HepG2 (cell line): ENCODE data around the gene ZSCAN21. TPM values are rescaled to one million over a fixed set of nuclear protein-coding genes. Genes with fewer than 3 reads are reported as not detected.
A peak's percentile ranks its signal among the peaks of the same experiment; 100 is the strongest.

ENCODE experiments used
- ARID2 ChIP-seq: sonication (generic); formaldehyde crosslinking; IDR thresholded peaks from 2 replicates; pipeline ENCODE4 v1.8.1; 2022; ENCODE audit warnings: mild to moderate bottlenecking, missing genetic modification reagents, borderline replicate concordance
- DBP ChIP-seq: sonication (generic); formaldehyde crosslinking; IDR thresholded peaks from 2 replicates; pipeline ENCODE4 v1.4.0; 2020; ENCODE audit warnings: missing genetic modification reagents; ENCODE audit errors: not compliant biosample characterization
- FOXA3 ChIP-seq: IDR thresholded peaks from 2 replicates; pipeline ENCODE4 v1.6.1; 2016; ENCODE audit warnings: missing genetic modification reagents, missing compliant biosample characterization
- JUN ChIP-seq: sonication (generic); formaldehyde crosslinking; IDR thresholded peaks from 2 replicates; pipeline ENCODE4 v1.4.0; 2020; ENCODE audit warnings: mild to moderate bottlenecking, missing genetic modification reagents
- KDM6A ChIP-seq: IDR thresholded peaks from 2 replicates; pipeline ENCODE4 v1.6.1; 2016; ENCODE audit warnings: low read depth
- MIXL1 ChIP-seq: IDR thresholded peaks from 2 replicates; pipeline ENCODE4 v1.6.1; 2016
- MXD1 ChIP-seq: sonication (generic); formaldehyde crosslinking; IDR thresholded peaks from 2 replicates; pipeline ENCODE4 v1.4.0; 2020; ENCODE audit warnings: mild to moderate bottlenecking, missing genetic modification reagents
- NFKBIZ ChIP-seq: IDR thresholded peaks from 2 replicates; pipeline ENCODE4 v1.6.1; 2018; ENCODE audit warnings: missing genetic modification reagents, missing compliant biosample characterization
- PPARG ChIP-seq: conservative IDR thresholded peaks from 2 replicates; pipeline ENCODE4 v1.6.1; 2016; ENCODE audit warnings: missing biosample characterization, missing genetic modification reagents
- RXRA ChIP-seq: sonication (generic); formaldehyde crosslinking; IDR thresholded peaks from 2 replicates; pipeline ENCODE4 v1.5.1; 2020; ENCODE audit warnings: missing genetic modification reagents
- SYNCRIP ChIP-seq: fragments of 200-400 bp; formaldehyde crosslinking; IDR thresholded peaks from 2 replicates; pipeline ENCODE4 v1.6.1; 2018; ENCODE audit warnings: mild to moderate bottlenecking, low read depth, low read length; ENCODE audit not compliant: insufficient read depth
- ZBTB20 ChIP-seq: sonication (generic); formaldehyde crosslinking; IDR thresholded peaks from 2 replicates; pipeline ENCODE4 v1.8.1; 2023; ENCODE audit warnings: missing genetic modification reagents, low read depth, mild to moderate bottlenecking, borderline replicate concordance
- ZKSCAN8 ChIP-seq: IDR thresholded peaks from 2 replicates; pipeline ENCODE4 v1.6.1; 2016; ENCODE audit warnings: borderline replicate concordance, missing genetic modification reagents, missing compliant biosample characterization
- ZNF138 ChIP-seq: sonication (generic); formaldehyde crosslinking; IDR thresholded peaks from 2 replicates; pipeline ENCODE4 v1.5.0; 2020; ENCODE audit warnings: mild to moderate bottlenecking, low read depth, missing genetic modification reagents
- ZNF317 ChIP-seq: sonication (generic); formaldehyde crosslinking; IDR thresholded peaks from 2 replicates; pipeline ENCODE4 v1.5.0; 2020; ENCODE audit warnings: mild to moderate bottlenecking, missing genetic modification reagents
- ZNF407 ChIP-seq: sonication (generic); formaldehyde crosslinking; IDR thresholded peaks from one replicate; pipeline ENCODE4 v1.5.1; 2020; ENCODE audit warnings: mild to moderate bottlenecking, missing genetic modification reagents; ENCODE audit errors: not compliant biosample characterization
- ZNF703 ChIP-seq: sonication (generic); formaldehyde crosslinking; IDR thresholded peaks from 2 replicates; pipeline ENCODE4 v1.5.1; 2020; ENCODE audit warnings: missing genetic modification reagents, mild to moderate bottlenecking, moderate library complexity, borderline replicate concordance
- ZNF746 ChIP-seq: sonication (generic); formaldehyde crosslinking; IDR thresholded peaks from 2 replicates; pipeline ENCODE4 v1.8.0; 2022; ENCODE audit warnings: mild to moderate bottlenecking, missing genetic modification reagents
- ZSCAN5A ChIP-seq: sonication (generic); formaldehyde crosslinking; IDR thresholded peaks from 2 replicates; pipeline ENCODE4 v1.8.0; 2022; ENCODE audit warnings: mild to moderate bottlenecking, missing genetic modification reagents, borderline replicate concordance
- polyA plus RNA-seq, 8 experiments: library from polyadenylated mRNA; depleted of rRNA in 3 of 8; stranded (reverse) in 7 of 8; unstranded in 1 of 8; fragments of >200 nt; fragmentation: Illumina TruSeq in 4 of 8; extraction: Trizol in 4 of 8; gene quantifications; 2 replicates each; pipeline versions ENCODE4 v1.2.1 to v1.2.3, GENCODE V29; 2011 to 2016; ENCODE audit warnings: low read depth in 4 of 8, missing spikeins in 1 of 8, mixed read lengths in 1 of 8; ENCODE audit not compliant: insufficient read depth in 1 of 8
- total RNA-seq, 5 experiments: library from RNA; depleted of rRNA; stranded (reverse); fragments of >200 nt; fragmentation: Illumina TruSeq; extraction: Trizol; gene quantifications; 2 replicates each; pipeline ENCODE4 v1.2.3, GENCODE V29; 2016; ENCODE audit warnings: low read depth in 1 of 5

The ZSCAN21 gene
- total and polyA plus RNA-seq, 2 of the 13 experiments (the other 11 are each of a cell fraction or from before 2014, with no cell fraction given), result 7.0 to 10.0 TPM

- TF ChIP-seq KDM6A (peak; percentile 48), SYNCRIP (no peak), ARID2 (CRISPR knock-in tag) (0 out of 2 replicates have a peak, but pooled peaks have one; percentile 33), DBP (CRISPR knock-in tag) (no peak), ZBTB20 (CRISPR knock-in tag) (no peak; the same call in 1 of the 2 replicates), PPARG (CRISPR knock-in tag) (peak; percentile 65; the same call in 1 of the 2 replicates), ZKSCAN8 (CRISPR knock-in tag) (no peak), ZSCAN5A (CRISPR knock-in tag) (peak; percentile 71; the same call in 1 of the 2 replicates), ZNF138 (no peak), RXRA (CRISPR knock-in tag) (peak; percentile 92), ZNF317 (0 out of 2 replicates have a peak, but pooled peaks have one; percentile 58), FOXA3 (CRISPR knock-in tag) (peak; percentile 57; the same call in 1 of the 2 replicates), JUN (CRISPR knock-in tag) (no peak), ZNF703 (CRISPR knock-in tag) (no peak), ZNF746 (CRISPR knock-in tag) (no peak), MXD1 (CRISPR knock-in tag) (no peak), NFKBIZ (CRISPR knock-in tag) (0 out of 2 replicates have a peak, but pooled peaks have one; percentile 26), MIXL1 (CRISPR knock-in tag) (peak; percentile 58; the same call in 1 of the 2 replicates), ZNF407 (CRISPR knock-in tag) (no peak)
Measured at GRCh38 chr7:100024020-100024619, 25.5 kb upstream of the ZSCAN21 start (continued).
